Colonic mucosa (tissue), 4 donors: ENCODE data around the gene VN1R5. TPM values are rescaled to one million over a fixed set of nuclear protein-coding genes. Genes with fewer than 3 reads are reported as not detected.

ENCODE experiments used
- DNase-seq: peaks from one replicate; pipeline ENCODE4 v3.0.0-alpha.2; 2020
- H3K27ac ChIP-seq: fragments of 200-600 bp; one replicate; pipeline ENCODE4 v1.8.0; 2021
- H3K27me3 ChIP-seq: fragments of 200-600 bp; one replicate; pipeline ENCODE4 v1.8.0; 2021
- H3K36me3 ChIP-seq: fragments of 200-600 bp; one replicate; pipeline ENCODE4 v1.8.0; 2021
- H3K4me1 ChIP-seq: fragments of 200-600 bp; one replicate; pipeline ENCODE4 v1.8.0; 2021; ENCODE audit warnings: mild to moderate bottlenecking
- H3K4me3 ChIP-seq: fragments of 200-600 bp; one replicate; pipeline ENCODE4 v1.8.0; 2021
- H3K9ac ChIP-seq, 2 donors: one replicate each; pipeline ENCODE4 v1.7.0; 2013; ENCODE audit warnings: control low read depth in 2 of 2, low read depth in 2 of 2, low read length in 2 of 2
- H3K9me3 ChIP-seq: fragments of 200-600 bp; one replicate; pipeline ENCODE4 v1.8.0; 2021
- CTCF ChIP-seq: fragments of 200-600 bp; IDR thresholded peaks from one replicate; pipeline ENCODE4 v1.8.0; 2022; ENCODE audit warnings: antibody characterized with exemption, mild to moderate bottlenecking
- intact Hi-C: fragments of 100-400 bp; cut with DNase I; formaldehyde crosslinking; loops from one replicate; pipeline ENCODE4 v1.14.1; 2022
- total RNA-seq, 2 donors: library from RNA; stranded (reverse); fragmentation: NEBNext Ultra II Directional in 1 of 2; extraction: Animal tissue kit (Norgen Biotek cat#: 25700) in 1 of 2; gene quantifications; one replicate each; pipeline ENCODE4 v1.2.1, GENCODE V29; 2021
- donor health status: healthy.
- donor health status: DM: no; HTN: no; CAD: no.
- donor health status: DM: no; HTN: no; CAD: no.

VN1R5 gene
- total RNA-seq, 2 donors from 2014 or later, result not detected

- no peak overlapping the region for H3K4me3 ChIP-seq
- no peaks in the 10 kb centered on the region for H3K9me3 ChIP-seq
- no peak overlapping the region for H3K9ac ChIP-seq
- H3K36me3 ChIP-seq, result no peaks in the 10 kb centered on the region
- intact Hi-C loops, result no loop called here
- no peaks in the 10 kb centered on the region for H3K4me1 ChIP-seq
- no peak for DNase-seq
- H3K27ac ChIP-seq, result no peak overlapping the region
- TF ChIP-seq CTCF, result no peak
- no peaks in the 10 kb centered on the region for H3K27me3 ChIP-seq
Measured at GRCh38 chr1:247266053-247266452, 10.2 kb downstream of the VN1R5 start.

- Histone ChIP-seq H3K4me1 (no peaks in the 10 kb centered on the region), H3K4me3 (no peak overlapping the region), H3K9ac (no peak overlapping the region), H3K9me3 (no peaks in the 10 kb centered on the region), H3K27me3 (no peaks in the 10 kb centered on the region), H3K36me3 (no peaks in the 10 kb centered on the region), H3K27ac (no peak overlapping the region)
- no peak for TF ChIP-seq CTCF
- DNase-seq, result no peak
- intact Hi-C loops, result no loop called here
Measured at GRCh38 chr1:247268390-247269045, 12.6 kb downstream of the VN1R5 start.

DNA sequence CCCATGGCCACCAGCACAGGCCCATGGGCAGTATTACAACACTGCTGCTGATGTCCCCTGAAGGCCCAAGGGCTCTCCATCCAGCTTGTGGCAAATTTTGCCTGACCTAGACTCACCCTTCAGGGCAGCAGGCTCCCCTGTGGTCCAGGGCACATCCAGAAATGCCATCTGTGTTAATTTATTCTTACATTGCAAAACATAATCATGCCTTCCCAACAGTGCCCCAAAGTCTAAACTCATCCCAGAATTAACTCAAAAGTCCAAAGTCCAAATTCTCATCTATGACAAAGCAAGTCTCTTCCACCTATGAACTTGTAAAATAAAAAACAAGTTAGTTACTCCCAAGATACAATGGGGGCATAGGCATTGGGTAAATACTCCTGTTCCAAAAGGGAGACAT lies 13.3 kb downstream of the VN1R5 start:
- intact Hi-C loops, result no loop called here
- H3K9ac ChIP-seq, result no peak overlapping the region
- no peak for DNase-seq
- TF ChIP-seq CTCF, result no peak
- no peak overlapping the region for H3K27ac ChIP-seq
- H3K4me3 ChIP-seq, result no peak overlapping the region
- no peaks in the 10 kb centered on the region for H3K27me3 ChIP-seq
- no peaks in the 10 kb centered on the region for H3K9me3 ChIP-seq
- no peaks in the 10 kb centered on the region for H3K4me1 ChIP-seq
- H3K36me3 ChIP-seq, result no peaks in the 10 kb centered on the region

- no peak for DNase-seq
- Histone ChIP-seq H3K9me3 (no peaks in the 10 kb centered on the region), H3K27ac (no peak overlapping the region), H3K4me3 (no peak overlapping the region), H3K4me1 (no peaks in the 10 kb centered on the region), H3K36me3 (no peaks in the 10 kb centered on the region), H3K27me3 (no peaks in the 10 kb centered on the region), H3K9ac (no peak overlapping the region)
- no peak for TF ChIP-seq CTCF
- intact Hi-C loops, result no loop called here
Measured at GRCh38 chr1:247270003-247270402, 14.1 kb downstream of the VN1R5 start.

GRCh38 chr1:247273013-247273412 lies 17.1 kb downstream of the VN1R5 start:
- no peak overlapping the region for H3K27ac ChIP-seq
- no peaks in the 10 kb centered on the region for H3K4me1 ChIP-seq
- no peak for DNase-seq
- no peaks in the 10 kb centered on the region for H3K36me3 ChIP-seq
- TF ChIP-seq CTCF, result no peak
- no peak overlapping the region for H3K9ac ChIP-seq
- intact Hi-C loops, result no loop called here
- no peaks in the 10 kb centered on the region for H3K9me3 ChIP-seq
- no peak overlapping the region for H3K4me3 ChIP-seq
- H3K27me3 ChIP-seq, result no peaks in the 10 kb centered on the region
